CD14-positive monocyte (primary cell): Measurements from ENCODE around the gene PODXL. TPM values are rescaled to one million over a fixed set of nuclear protein-coding genes. Genes with fewer than 3 reads are reported as not detected.

ENCODE experiments used
- DNase-seq, 3 donors: peaks; one replicate each; pipeline ENCODE4 v3.0.0-alpha.2; 2011 to 2022
- H2AFZ ChIP-seq: 2 replicates; pipeline ENCODE4 v1.6.0; 2012; ENCODE audit warnings: mild to moderate bottlenecking, low read depth, low read length, inconsistent platforms; ENCODE audit not compliant: insufficient read depth, poor library complexity, severe bottlenecking
- H3K27ac ChIP-seq, 2 donors: 1 replicate in 1 of 2; 2 replicates in 1 of 2; pipeline ENCODE4 v1.5.1; 2012 to 2013; ENCODE audit warnings: low read length in 2 of 2, control low read depth in 1 of 2, inconsistent platforms in 1 of 2, low read depth in 1 of 2, mild to moderate bottlenecking in 1 of 2
- H3K27me3 ChIP-seq, 2 donors: one replicate each; pipeline versions ENCODE4 v1.6.0 to v1.6.1; 2011 to 2013; ENCODE audit warnings: low read length in 2 of 2; ENCODE audit not compliant: control insufficient read depth in 2 of 2, insufficient read depth in 2 of 2
- H3K36me3 ChIP-seq, 2 donors: replicated peaks in 1 of 2; 1 replicate in 1 of 2; 2 replicates in 1 of 2; pipeline versions ENCODE4 v1.5.1 to v1.6.1; 2012 to 2013; ENCODE audit warnings: low read length in 2 of 2, control low read depth in 1 of 2, inconsistent platforms in 1 of 2, mild to moderate bottlenecking in 1 of 2; ENCODE audit not compliant: insufficient read depth in 2 of 2, control insufficient read depth in 1 of 2
- H3K4me1 ChIP-seq, 2 donors: 1 replicate in 1 of 2; 2 replicates in 1 of 2; pipeline versions ENCODE4 v1.5.1 to v1.6.1; 2012 to 2013; ENCODE audit warnings: low read length in 2 of 2, control low read depth in 1 of 2, inconsistent platforms in 1 of 2, mild to moderate bottlenecking in 1 of 2, moderate library complexity in 1 of 2; ENCODE audit not compliant: insufficient read depth in 2 of 2, control insufficient read depth in 1 of 2
- H3K4me2 ChIP-seq: replicated peaks from 2 replicates; pipeline ENCODE3; 2012; ENCODE audit warnings: low read length, moderate library complexity, mild to moderate bottlenecking; ENCODE audit not compliant: poor library complexity, severe bottlenecking; ENCODE audit errors: extremely low read depth
- H3K4me3 ChIP-seq, 3 experiments: fragments of 200-600 bp in 1 of 3; sonication (generic) in 1 of 3; replicated peaks in 1 of 3; 1 replicate in 2 of 3; 2 replicates in 1 of 3; pipeline ENCODE4 v1.5.1; 2011 to 2013; ENCODE audit warnings: low read length in 3 of 3, mild to moderate bottlenecking in 3 of 3, control low read depth in 2 of 3, low read depth in 2 of 3, inconsistent platforms in 1 of 3, moderate library complexity in 1 of 3
- H3K79me2 ChIP-seq: 2 replicates; pipeline ENCODE4 v1.6.0; 2012; ENCODE audit warnings: mild to moderate bottlenecking, control low read depth, inconsistent platforms, low read length, moderate library complexity; ENCODE audit not compliant: insufficient read depth
- H3K9ac ChIP-seq: 2 replicates; pipeline ENCODE4 v1.6.0; 2017; ENCODE audit warnings: low read length, mild to moderate bottlenecking; ENCODE audit not compliant: insufficient read depth, poor library complexity, severe bottlenecking
- H3K9me3 ChIP-seq, 2 donors: replicated peaks in 1 of 2; 1 replicate in 1 of 2; 2 replicates in 1 of 2; pipeline versions ENCODE4 v1.5.1 to v1.6.1; 2012 to 2013; ENCODE audit warnings: low read length in 2 of 2, control low read depth in 1 of 2; ENCODE audit not compliant: control insufficient read depth in 1 of 2, insufficient read depth in 1 of 2
- H4K20me1 ChIP-seq: 2 replicates; pipeline ENCODE4 v1.6.0; 2012; ENCODE audit warnings: mild to moderate bottlenecking, low read length, control low read depth, moderate library complexity; ENCODE audit not compliant: insufficient read depth
- H3K27ac Mint-ChIP-seq, 7 donors: one replicate each; pipeline ENCODE4 v1.8.0; 2020; ENCODE audit warnings: mild to moderate bottlenecking in 7 of 7, mixed read lengths in 7 of 7, moderate library complexity in 6 of 7, inconsistent platforms in 2 of 7
- H3K27me3 Mint-ChIP-seq, 3 donors: one replicate each; pipeline ENCODE4 v1.8.0; 2021 to 2022; ENCODE audit warnings: low read depth in 3 of 3, mild to moderate bottlenecking in 3 of 3, mixed read lengths in 3 of 3, moderate library complexity in 3 of 3, inconsistent platforms in 1 of 3
- H3K36me3 Mint-ChIP-seq, 2 donors: one replicate each; pipeline ENCODE4 v1.8.0; 2020; ENCODE audit warnings: mixed read lengths in 2 of 2, inconsistent platforms in 1 of 2, mild to moderate bottlenecking in 1 of 2
- H3K4me1 Mint-ChIP-seq: one replicate; pipeline ENCODE4 v1.8.0; 2020; ENCODE audit warnings: mild to moderate bottlenecking, mixed read lengths
- H3K4me3 Mint-ChIP-seq, 2 donors: one replicate each; pipeline ENCODE4 v1.8.0; 2020; ENCODE audit warnings: mild to moderate bottlenecking in 2 of 2, mixed read lengths in 2 of 2, moderate library complexity in 1 of 2
- H3K9me3 Mint-ChIP-seq, 7 donors: one replicate each; pipeline ENCODE4 v1.8.0; 2020 to 2022; ENCODE audit warnings: mixed read lengths in 7 of 7, mild to moderate bottlenecking in 6 of 7, moderate library complexity in 6 of 7, inconsistent platforms in 2 of 7
- CTCF ChIP-seq: fragments of 200-600 bp; IDR thresholded peaks from one replicate; pipeline ENCODE4 v1.8.0; 2022; ENCODE audit warnings: antibody characterized with exemption, mild to moderate bottlenecking
- WGBS: methylation state at CpG from one replicate; pipeline ENCODE4 v1.1.5; 2013; ENCODE audit warnings: missing lambda C conversion rate; ENCODE audit not compliant: insufficient coverage; 5-methylcytosine and 5-hydroxymethylcytosine counted together
- intact Hi-C, 2 donors: fragments of 100-400 bp; cut with micrococcal nuclease; formaldehyde crosslinking; loops; one replicate each; pipeline versions ENCODE4 v1.15.0 to v1.15.1; 2023
- polyA plus RNA-seq, 3 donors: library from polyadenylated mRNA; depleted of rRNA in 1 of 3; unstranded in 2 of 3; stranded (reverse) in 1 of 3; fragments of 300-500 nt in 2 of 3; fragments of >200 nt in 1 of 3; fragmentation: Illumina TruSeq in 2 of 3; gene quantifications; 1 replicate in 2 of 3; 2 replicates in 1 of 3; pipeline ENCODE4 v1.2.3, GENCODE V29; 2012 to 2021

PODXL gene
- polyA plus RNA-seq, 3 donors: 0.20 to 0.25 TPM; not detected in 1

- Histone ChIP-seq H3K4me2 (no peak overlapping the region), H3K79me2 (no peaks in the 10 kb centered on the region), H3K27ac (no peak overlapping the region), H3K36me3 (no peaks in the 10 kb centered on the region), H3K9ac (no peak overlapping the region), H2AFZ (no peak overlapping the region), H3K27me3 (no peaks in the 10 kb centered on the region), H3K4me1 (no peaks in the 10 kb centered on the region), H3K4me3 (no peak overlapping the region), H3K9me3 (no peaks in the 10 kb centered on the region), H4K20me1 (no peaks in the 10 kb centered on the region)
- TF ChIP-seq CTCF: no peak
- peaks cover 0 to 7% (median 0%) of the 10 kb centered on the region in 3 donors for H3K27me3 Mint-ChIP-seq
- peaks cover 8% of the 10 kb centered on the region for H3K4me1 Mint-ChIP-seq
- intact Hi-C loops: no loop called here
- DNase-seq: no peak
- 100% methylated on average over 3 of the region's 3 CpGs for WGBS
- H3K4me3 Mint-ChIP-seq: no peak overlapping the region
- H3K36me3 Mint-ChIP-seq: no peaks in the 10 kb centered on the region
- no peak overlapping the region for H3K27ac Mint-ChIP-seq
- H3K9me3 Mint-ChIP-seq: peaks cover 0 to 7% (median 0%) of the 10 kb centered on the region in 7 donors
Observed at GRCh38 chr7:131544021-131544420, 12.4 kb downstream of the PODXL start.

GRCh38 chr7:131543298-131543697, 13.1 kb downstream of the PODXL start:
- intact Hi-C loops: no loop called here
- Histone ChIP-seq H3K4me3 (no peak overlapping the region), H3K9me3 (no peaks in the 10 kb centered on the region), H2AFZ (no peak overlapping the region), H3K36me3 (no peaks in the 10 kb centered on the region), H3K4me1 (no peaks in the 10 kb centered on the region), H3K9ac (no peak overlapping the region), H4K20me1 (no peaks in the 10 kb centered on the region), H3K4me2 (no peak overlapping the region), H3K27ac (no peak overlapping the region), H3K79me2 (no peaks in the 10 kb centered on the region), H3K27me3 (no peaks in the 10 kb centered on the region)
- no peak for DNase-seq
- peaks cover 8% of the 10 kb centered on the region for H3K4me1 Mint-ChIP-seq
- no peak overlapping the region for H3K27ac Mint-ChIP-seq
- peaks cover 0 to 7% (median 2%) of the 10 kb centered on the region in 3 donors for H3K27me3 Mint-ChIP-seq
- H3K4me3 Mint-ChIP-seq: no peak overlapping the region
- H3K36me3 Mint-ChIP-seq: no peaks in the 10 kb centered on the region
- WGBS: 67% methylated on average over 2 of the region's 5 CpGs
- peaks cover 0 to 5% (median 0%) of the 10 kb centered on the region in 7 donors for H3K9me3 Mint-ChIP-seq
- no peak for TF ChIP-seq CTCF
